Measurements from ENCODE around the gene GNAQ. TPM values are rescaled to one million over a fixed set of nuclear protein-coding genes. Genes with fewer than 3 reads are reported as not detected.

Gene GNAQ
- total RNA-seq, 1 experiment from 2014 or later = 28.7 TPM

GRCh38 chr9:77673941-77674791 lies 357.4 kb downstream of the GNAQ start (continued):
- TF ChIP-seq ZBTB33 (IDR thresholded peaks at IDR 0.05; ENCODE audit: extremely low read depth, insufficient replicate concordance, low read length) = no peak

- ChIA-PET CTCF (no interaction called here), RAD21 (ENCODE audit: low non-redundant PET in 1 of 2, low total read pairs in 2 of 2, uncharacterized antibody in 2 of 2, unreplicated experiment in 2 of 2) (no interaction called here), POLR2A (no interaction called here)
- Histone ChIP-seq H3K79me2 (ENCODE audit: insufficient read depth, low read length) (no peaks in the 10 kb centered on the region), H3K9ac (ENCODE audit: low read length) (no peak overlapping the region), H3K9me3 (ENCODE audit: control insufficient read depth in 1 of 2, insufficient read depth in 1 of 2, low read depth in 1 of 2, low read length in 2 of 2) (no peaks in the 10 kb centered on the region), H2AFZ (ENCODE audit: low read depth, low read length, poor library complexity, severe bottlenecking) (no peak overlapping the region), H4K20me1 (ENCODE audit: insufficient read depth) (no peaks in the 10 kb centered on the region), H3K36me3 (ENCODE audit: control insufficient read depth in 1 of 2, insufficient read depth in 2 of 2, low read length in 2 of 2) (no peaks in the 10 kb centered on the region), H3K4me2 (ENCODE audit: low read length) (no peak overlapping the region), H3K27ac (ENCODE audit: low read depth, low read length) (no peak overlapping the region), H3K27me3 (ENCODE audit: insufficient read depth, low read length) (no peaks in the 10 kb centered on the region), H3K4me1 (ENCODE audit: control insufficient read depth in 1 of 2, insufficient read depth in 2 of 2, low read length in 2 of 2) (no peaks in the 10 kb centered on the region), H3K9me2 (ENCODE audit: insufficient read depth) (no peaks in the 10 kb centered on the region), H3K4me3 (replicated peaks in 1 of 2; ENCODE audit: low read depth in 1 of 2, low read length in 2 of 2) (no peak overlapping the region)
- BruUV-seq (replicated peaks) = no TSS peak
- ATAC-seq (no peak), DNase-seq (ENCODE audit: low read depth, low spot score) (no peak)
- intact Hi-C loops (cut with micrococcal nuclease) = no loop called here
- TF ChIP-seq CTCF (IDR thresholded peaks at IDR 0.05 in 2 of 3, conservative IDR thresholded peaks at IDR 0.05 in 1 of 3; ENCODE audit: borderline replicate concordance in 1 of 3, insufficient read depth in 1 of 3, low read depth in 2 of 3, low read length in 2 of 3) (no peak), SIN3A (IDR thresholded peaks at IDR 0.05; ENCODE audit: low read depth) (no peak), EZH2 (IDR thresholded peaks at IDR 0.05) (no peak), SRF (IDR thresholded peaks at IDR 0.05; ENCODE audit: low read depth) (no peak), SP1 (IDR thresholded peaks at IDR 0.05; ENCODE audit: low read depth) (no peak), ZFX (IDR thresholded peaks at IDR 0.05) (no peak), ELF1 (IDR thresholded peaks at IDR 0.05; ENCODE audit: borderline replicate concordance, low read depth) (no peak), TCF7L2 (IDR thresholded peaks at IDR 0.05; ENCODE audit: borderline replicate concordance, extremely low read depth, insufficient read depth, insufficient read length) (no peak), JUND (IDR thresholded peaks at IDR 0.05) (no peak), EZH2phosphoT487 (IDR thresholded peaks at IDR 0.05; ENCODE audit: borderline replicate concordance) (no peak), REST (IDR thresholded peaks at IDR 0.05; ENCODE audit: low read depth) (no peak), FOSL1 (IDR thresholded peaks at IDR 0.05; ENCODE audit: low read depth) (no peak), CEBPB (IDR thresholded peaks at IDR 0.05; ENCODE audit: low read depth) (no peak), ZNF274 (IDR thresholded peaks at IDR 0.05; ENCODE audit: low read depth, low read length) (no peak)
These were observed 359.4 kb downstream of the GNAQ start for GRCh38 chr9:77672183-77672582.
